Measurements from ENCODE around the gene CEP72.
"Not testable (repeated sequence)": the region's sequence is repeated elsewhere in the genome, so short reads cannot be mapped to it uniquely, and the experiment has no call there.

Gene CEP72

DNA sequence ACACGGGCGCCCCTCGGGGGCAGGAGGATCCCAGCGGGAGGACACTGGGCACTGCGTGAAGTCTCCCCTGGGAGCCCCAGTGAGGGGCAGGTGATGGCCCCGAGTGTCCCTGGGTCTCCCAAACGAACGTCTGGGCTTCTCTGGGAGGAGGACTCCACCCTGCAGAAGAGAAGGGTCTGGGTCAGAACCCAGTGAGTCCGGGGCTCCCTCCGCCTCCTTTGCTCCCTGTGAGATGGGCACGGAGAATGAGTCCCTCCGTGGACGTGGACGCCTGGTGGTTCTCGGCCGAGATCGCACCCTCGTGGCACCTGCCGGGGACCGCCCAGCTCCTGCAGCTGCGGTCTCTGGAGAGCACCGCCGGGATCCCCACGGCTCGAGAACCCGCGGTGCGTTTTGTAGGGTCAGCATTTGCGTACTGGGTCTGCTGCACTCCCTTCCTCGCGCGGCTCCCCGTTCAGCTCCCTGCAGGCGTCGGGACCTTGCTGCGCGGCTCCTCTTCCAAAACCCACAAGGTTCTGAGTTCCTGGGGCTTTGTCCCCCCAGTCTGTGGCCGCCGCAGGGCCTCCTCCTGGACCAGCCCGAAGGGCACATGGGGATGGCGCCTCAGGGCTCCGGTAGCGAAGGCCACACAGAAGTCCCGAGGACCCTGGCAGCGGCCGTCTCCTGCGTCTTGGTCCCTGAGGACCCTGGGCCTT is 10.2 kb upstream of the CEP72 start:
- peak; percentile 22 for DNase-seq

GRCh38 chr5:602466-603035 is 9.6 kb upstream of the CEP72 start:
- DNase-seq = peak; percentile 41

GRCh38 chr5:603081-603998 is 8.8 kb upstream of the CEP72 start:
- DNase-seq = peak; percentile 45

DNA sequence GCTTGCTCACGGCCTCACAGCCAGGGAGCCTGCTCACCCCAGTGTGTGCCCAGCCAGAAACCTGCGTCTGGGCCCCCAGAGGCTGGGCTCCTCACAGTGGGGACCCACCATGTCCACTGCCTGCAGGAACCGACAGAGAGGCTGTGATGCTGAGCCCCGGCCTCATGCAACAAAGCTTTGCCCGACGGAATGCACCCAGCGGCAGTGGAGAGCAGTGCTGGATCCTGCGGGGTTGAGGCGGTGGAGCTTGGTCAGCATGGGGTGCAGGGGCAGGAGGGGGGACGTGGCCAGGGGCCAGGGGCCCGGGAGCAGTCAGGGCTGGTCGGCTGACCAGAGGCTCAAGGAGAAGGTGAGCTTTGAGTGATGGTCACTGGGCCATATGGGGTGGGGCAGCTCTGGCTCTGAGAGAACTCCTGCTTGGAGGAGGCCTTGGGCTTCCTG is 7.7 kb upstream of the CEP72 start:
- peak; percentile 44 for DNase-seq

DNA sequence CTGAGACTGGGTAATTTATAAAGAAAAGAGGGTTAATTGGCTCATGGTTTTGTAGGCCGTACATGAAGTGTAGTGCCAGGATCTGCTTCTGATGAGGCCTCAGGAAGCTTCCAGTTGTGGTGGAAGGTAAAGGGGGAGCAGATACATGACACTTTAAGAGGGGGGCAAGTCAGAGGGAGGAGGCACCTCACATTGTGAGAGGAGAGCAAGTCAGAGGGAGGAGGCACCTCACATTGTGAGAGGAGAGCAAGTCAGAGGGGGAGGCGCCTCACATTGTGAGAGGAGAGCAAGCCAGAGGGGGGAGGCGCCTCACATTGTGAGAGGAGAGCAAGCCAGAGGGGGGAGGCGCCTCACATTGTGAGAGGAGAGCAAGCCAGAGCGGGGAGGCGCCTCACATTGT is 7.0 kb upstream of the CEP72 start:
- DNase-seq = not testable (repeated sequence)

GRCh38 chr5:606061-606460 is 6.1 kb upstream of the CEP72 start:
- DNase-seq = peak; percentile 44

DNA sequence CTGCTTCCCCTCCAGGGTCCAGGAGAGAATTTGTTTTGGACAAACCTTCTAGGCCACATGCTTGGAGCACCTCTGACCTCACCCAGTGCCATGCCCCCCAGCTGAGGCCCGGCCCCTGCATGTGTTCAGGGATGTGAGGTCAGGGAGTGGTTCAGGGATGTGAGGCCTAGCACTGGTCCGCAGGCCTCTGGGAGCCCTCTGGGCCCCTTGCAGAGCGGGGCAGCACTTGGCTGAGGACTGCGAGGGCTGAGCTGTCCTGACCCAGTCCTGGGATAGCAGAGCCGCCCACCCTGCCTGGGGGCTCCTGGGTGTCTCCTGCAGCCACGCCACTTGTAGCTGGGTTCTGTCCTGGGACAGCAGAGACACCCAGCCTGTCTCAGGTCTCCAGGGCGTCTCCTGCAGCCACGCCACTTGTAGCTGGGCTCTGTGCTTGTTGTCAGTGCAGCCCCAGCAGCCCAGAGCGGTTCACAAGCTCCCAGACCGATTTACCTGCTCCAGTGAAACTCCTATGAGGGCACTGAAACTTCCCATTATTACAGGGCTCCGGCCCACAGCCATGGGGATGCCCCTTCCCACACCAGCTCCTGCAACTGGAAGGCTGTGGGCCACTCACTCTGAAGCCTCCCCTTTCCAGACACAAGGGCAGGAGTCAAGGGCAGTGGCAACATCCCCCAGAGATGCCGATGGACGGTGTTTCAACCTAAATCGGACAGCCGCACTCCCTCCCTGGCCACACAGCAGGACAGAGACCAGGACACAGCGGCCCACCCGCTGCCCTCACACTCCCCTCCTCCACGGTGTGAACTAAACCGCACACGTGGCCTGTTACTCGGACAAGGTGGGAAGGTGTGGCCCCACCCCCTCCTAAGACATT is 5.4 kb upstream of the CEP72 start:
- DNase-seq = peak; percentile 47

DNA sequence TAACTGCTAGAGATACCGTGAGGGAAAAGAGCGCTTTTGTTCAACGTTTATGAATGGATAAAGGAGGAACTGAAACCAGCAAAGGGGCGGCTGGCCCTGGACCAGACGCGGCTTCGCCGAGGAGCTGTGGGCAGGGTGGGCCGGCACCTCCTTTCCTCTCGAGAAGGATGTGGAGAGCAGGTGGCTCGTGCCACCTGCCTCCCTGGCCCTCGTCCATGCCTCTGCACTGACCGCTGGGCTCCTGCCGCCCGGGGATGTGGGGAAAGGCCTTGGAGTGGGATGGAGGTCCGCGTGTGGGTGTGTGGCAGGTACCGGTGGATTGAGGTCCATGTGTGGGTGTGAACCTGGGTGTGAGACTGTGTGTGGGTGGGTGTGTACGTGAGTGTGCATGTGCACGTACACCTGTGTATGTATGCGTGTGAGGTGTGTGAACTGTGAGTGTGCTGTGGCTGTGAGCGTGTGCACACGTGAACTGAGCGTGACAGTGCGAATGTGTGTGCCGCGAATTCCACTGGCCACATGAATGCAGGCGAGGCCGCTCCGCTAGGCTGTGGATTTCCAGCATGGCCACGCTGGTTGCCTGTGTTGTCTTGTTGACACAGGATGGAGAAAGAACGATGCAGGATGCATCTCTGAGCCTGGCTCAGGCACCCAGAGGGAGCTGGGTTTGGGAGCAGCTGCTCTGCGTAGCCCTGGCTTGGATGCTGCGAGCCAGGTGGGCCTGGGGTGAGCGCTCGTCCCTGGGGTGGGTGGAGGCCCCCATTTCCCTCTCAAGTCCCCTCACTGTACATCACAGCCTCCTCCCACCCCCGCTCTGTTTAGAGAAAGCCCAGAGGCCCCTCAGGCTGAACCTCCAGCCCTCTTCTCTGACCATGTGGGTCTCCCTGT is 4.4 kb upstream of the CEP72 start:
- DNase-seq = peak; percentile 42

GRCh38 chr5:608429-609370 is 3.4 kb upstream of the CEP72 start:
- peak; percentile 39 for DNase-seq

DNA sequence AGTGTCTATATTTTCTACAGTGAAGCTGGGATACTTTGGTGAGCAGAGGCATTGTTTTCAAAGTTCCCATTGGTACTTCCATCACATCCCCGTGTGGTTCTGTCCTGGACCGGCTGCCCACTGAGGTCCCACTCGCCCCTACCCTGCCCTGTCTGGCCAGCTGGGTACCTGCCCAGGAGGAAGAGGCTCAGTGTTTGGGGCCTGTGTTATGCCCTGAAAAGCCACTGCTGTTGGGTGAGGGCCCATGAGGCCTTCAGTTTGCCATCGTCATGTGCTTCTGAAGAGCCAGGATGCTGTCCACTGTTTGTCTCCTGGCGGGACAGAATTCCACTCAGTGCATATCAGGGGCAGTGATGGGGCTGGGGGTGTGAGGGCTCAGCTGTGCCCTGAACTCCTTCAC is 2.6 kb upstream of the CEP72 start:
- DNase-seq = no peak

- peak; percentile 48 for DNase-seq
Measured at GRCh38 chr5:610011-610743, 2.0 kb upstream of the CEP72 start.

DNA sequence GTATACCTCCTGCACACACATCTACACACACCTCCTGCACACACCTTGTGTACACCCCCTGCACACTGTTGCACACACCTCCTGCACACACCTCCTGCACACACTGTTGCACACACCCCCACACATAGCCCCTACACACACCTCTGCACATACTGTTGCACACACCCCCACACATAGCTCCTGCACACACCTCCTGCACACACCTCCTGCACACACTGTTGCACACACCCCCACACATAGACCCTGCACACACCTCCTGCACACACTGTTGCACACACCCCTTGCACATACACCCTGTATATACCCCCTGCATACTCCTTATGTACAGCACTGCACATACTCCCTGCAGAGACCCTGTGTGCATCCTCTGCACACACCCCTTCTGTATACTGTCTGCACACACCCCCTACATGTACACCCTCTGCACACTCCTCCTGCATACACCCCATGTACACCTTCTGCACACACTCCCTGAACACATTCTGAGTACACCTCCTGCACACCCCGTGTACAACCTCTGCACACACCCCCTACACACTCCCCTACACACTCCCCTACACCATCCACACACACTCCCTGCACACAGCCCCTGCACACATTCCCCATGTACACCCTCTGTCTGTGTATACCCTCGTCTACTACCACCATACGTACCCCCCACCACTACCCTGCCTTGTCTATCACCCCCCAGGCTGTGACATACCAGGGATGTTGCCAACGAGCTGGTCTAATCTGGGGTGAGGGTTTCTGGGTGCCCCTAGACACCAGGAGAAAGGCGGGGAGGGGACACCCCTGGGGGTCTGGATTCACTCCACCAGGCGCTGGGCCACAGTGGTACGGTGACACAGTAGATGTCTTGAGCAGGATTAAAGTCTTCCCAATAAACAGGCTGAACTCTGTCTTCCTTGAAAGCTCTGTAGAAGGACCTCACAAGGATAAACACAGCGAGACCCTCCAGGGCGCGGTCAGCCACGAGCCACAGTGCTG is 1.1 kb upstream of the CEP72 start:
- DNase-seq = no peak

GRCh38 chr5:612498-613424 is 621 bp downstream of the CEP72 start:
- DNase-seq = peak; percentile 59

DNA sequence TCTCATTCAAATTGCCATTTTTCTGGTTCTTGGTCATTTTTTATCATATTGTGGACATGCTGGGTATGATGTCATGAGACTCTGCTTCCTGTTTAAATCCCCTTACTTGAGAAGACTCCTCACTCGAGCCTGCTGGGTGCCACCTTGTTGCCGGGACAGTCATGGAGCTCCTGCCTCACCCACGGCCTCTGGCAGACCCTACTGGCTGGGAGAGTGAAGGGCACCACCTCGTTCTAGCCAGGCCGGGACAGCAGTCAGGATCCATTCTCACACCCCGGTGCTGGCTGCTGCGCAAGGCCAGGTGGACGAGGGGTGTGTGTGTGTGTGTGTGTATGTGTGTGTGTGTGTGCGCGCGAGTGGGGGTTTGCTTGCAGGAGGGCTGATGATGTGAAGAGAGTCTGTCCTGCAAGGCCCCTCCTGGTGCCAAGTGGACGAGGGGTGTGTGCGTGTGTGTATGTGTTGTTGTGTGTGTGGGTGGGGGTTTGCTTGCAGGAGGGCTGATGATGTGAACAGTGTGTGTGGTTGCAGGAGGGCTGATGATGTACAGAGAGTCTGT is 4.4 kb downstream of the CEP72 start:
- DNase-seq = peak; percentile 63

GRCh38 chr5:617896-618295 is 5.8 kb downstream of the CEP72 start:
- DNase-seq = peak; percentile 16

- peak; percentile 27 for DNase-seq
Measured at GRCh38 chr5:618450-618849, 6.3 kb downstream of the CEP72 start.

DNA sequence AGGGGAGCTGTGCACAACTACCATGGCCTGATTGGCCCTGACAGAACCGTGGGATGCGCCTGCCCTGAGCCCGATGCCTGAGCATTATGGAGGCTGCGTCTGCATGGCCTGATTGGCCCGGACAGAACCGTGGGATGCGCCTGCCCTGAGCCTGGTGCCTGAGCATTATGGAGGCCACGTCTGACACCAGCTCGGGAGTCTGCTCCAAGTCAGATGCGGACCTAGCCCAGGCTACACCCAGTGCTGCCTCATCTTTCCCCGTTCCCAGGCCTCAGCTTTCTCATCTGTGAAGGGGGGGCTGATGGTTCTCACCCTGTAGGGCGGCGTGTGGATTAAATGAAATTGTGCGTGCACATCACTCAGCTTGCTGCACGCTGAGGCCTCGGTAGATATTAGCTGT is 7.3 kb downstream of the CEP72 start:
- DNase-seq = peak; percentile 44

All from islet precursor cell (in vitro differentiated cells).